Right lobe of liver (tissue), 6 donors: Measurements from ENCODE around the gene RRAS2. TPM values are rescaled to one million over a fixed set of nuclear protein-coding genes. Genes with fewer than 3 reads are reported as not detected.

ENCODE experiments used
- ATAC-seq, 4 donors: fragments of 200-7000 bp; cut with Tn5 transposase; one replicate each; pipeline ENCODE4 v1.9.1; 2020; ENCODE audit warnings: mild to moderate bottlenecking in 4 of 4, moderate library complexity in 4 of 4
- DNase-seq, 3 donors: peaks; one replicate each; pipeline ENCODE4 v3.0.0-alpha.2; 2020
- H3K27ac ChIP-seq, 3 donors: fragments of 200-600 bp; one replicate each; pipeline ENCODE4 v1.8.0; 2022
- H3K27me3 ChIP-seq, 2 donors: fragments of 200-600 bp; one replicate each; pipeline ENCODE4 v1.8.0; 2022
- H3K36me3 ChIP-seq, 4 donors: fragments of 200-600 bp; sonication (generic) in 1 of 4; one replicate each; pipeline versions ENCODE4 v1.5.1 to v1.8.0; 2017 to 2022; ENCODE audit warnings: control low read depth in 1 of 4
- H3K4me1 ChIP-seq, 4 donors: fragments of 200-600 bp; sonication (generic) in 1 of 4; one replicate each; pipeline versions ENCODE4 v1.5.1 to v1.8.0; 2017 to 2022; ENCODE audit warnings: control low read depth in 1 of 4
- H3K4me3 ChIP-seq, 3 donors: fragments of 200-600 bp; one replicate each; pipeline ENCODE4 v1.8.0; 2022
- H3K9me3 ChIP-seq, 4 donors: fragments of 200-600 bp; sonication (generic) in 1 of 4; one replicate each; pipeline versions ENCODE4 v1.5.1 to v1.8.0; 2017 to 2022; ENCODE audit warnings: control low read depth in 1 of 4
- CTCF ChIP-seq, 4 donors: fragments of 200-600 bp in 3 of 4; fragments of 450-650 bp in 1 of 4; IDR thresholded peaks; one replicate each; pipeline versions ENCODE4 v1.5.1 to v1.8.0; 2016 to 2022; ENCODE audit warnings: antibody characterized with exemption in 4 of 4, mild to moderate bottlenecking in 2 of 4
- POLR2A ChIP-seq: fragments of 450-650 bp; IDR thresholded peaks from one replicate; pipeline ENCODE4 v1.6.1; 2017; ENCODE audit warnings: antibody characterized with exemption, mild to moderate bottlenecking
- WGBS: methylation state at CpG from one replicate; pipeline ENCODE4 v1.1.6; 2018; ENCODE audit warnings: low coverage, low lambda C conversion rate; ENCODE audit not compliant: insufficient coverage; ENCODE audit errors: missing lambda C conversion rate; 5-methylcytosine and 5-hydroxymethylcytosine counted together
- intact Hi-C, 2 donors: fragments of 100-400 bp; cut with DNase I; formaldehyde crosslinking; loops; one replicate each; pipeline versions ENCODE4 v1.11.2 to v1.14.1; 2022
- total RNA-seq, 6 experiments: library from RNA; depleted of rRNA in 2 of 6; stranded (reverse); fragments of >200 nt in 2 of 6; fragmentation: NEBNext Ultra II Directional in 3 of 6; extraction: Animal tissue kit (Norgen Biotek cat#: 25700) in 3 of 6; gene quantifications; one replicate each; pipeline versions ENCODE4 v1.1.0 to v1.2.4, GENCODE V29; 2016 to 2023
- donor health status: DM: no; HTN: yes; CAD: no.
- donor health status: DM: no; HTN: no; CAD: no.
- donor health status: DM: no; HTN: no; CAD: no.
- donor health status: DM: no; HTN: yes; CAD: no.
- donor health status: DM: no; HTN: yes; CAD: no.

Gene RRAS2
- total RNA-seq, 6 experiments from 2014 or later = 21.0 to 44.8 (median 31.1) TPM

GRCh38 chr11:14329702-14330101 is 29.3 kb downstream of the RRAS2 start:
- no peak for DNase-seq
- no peaks in the 10 kb centered on the region for H3K9me3 ChIP-seq
- no peak overlapping the region for H3K27ac ChIP-seq
- no peak overlapping the region for H3K4me3 ChIP-seq
- H3K36me3 ChIP-seq = no peaks in the 10 kb centered on the region
- 83% methylated on average over 2 of the region's 2 CpGs for WGBS
- intact Hi-C loops = no loop called here
- H3K27me3 ChIP-seq = no peaks in the 10 kb centered on the region
- no peak for TF ChIP-seq POLR2A
- TF ChIP-seq CTCF (IDR thresholded peaks at IDR 0.05) = no peak
- ATAC-seq = no peak
- H3K4me1 ChIP-seq = no peaks in the 10 kb centered on the region

- H3K9me3 ChIP-seq = no peaks in the 10 kb centered on the region
- no peak overlapping the region for H3K27ac ChIP-seq
- no peaks in the 10 kb centered on the region for H3K27me3 ChIP-seq
- ATAC-seq = no peak
- no peaks in the 10 kb centered on the region for H3K4me1 ChIP-seq
- H3K4me3 ChIP-seq = no peak overlapping the region
- TF ChIP-seq CTCF (IDR thresholded peaks at IDR 0.05) (no peak), POLR2A (no peak)
- no peaks in the 10 kb centered on the region for H3K36me3 ChIP-seq
- DNase-seq = no peak
- intact Hi-C loops = no loop called here
These were observed 31.9 kb downstream of the RRAS2 start for GRCh38 chr11:14327116-14327515.

GRCh38 chr11:14323118-14323676 is 35.8 kb downstream of the RRAS2 start:
- H3K27ac ChIP-seq = no peak overlapping the region
- no peak overlapping the region for H3K4me3 ChIP-seq
- intact Hi-C loops = no loop called here
- ATAC-seq (no peak), DNase-seq (no peak)
- TF ChIP-seq POLR2A (no peak), CTCF (IDR thresholded peaks at IDR 0.05) (no peak)
- no peaks in the 10 kb centered on the region for H3K27me3 ChIP-seq
- no peaks in the 10 kb centered on the region for H3K9me3 ChIP-seq
- 94% methylated on average over 5 of the region's 6 CpGs for WGBS
- no peaks in the 10 kb centered on the region for H3K36me3 ChIP-seq
- peaks cover 0 to 5% (median 0%) of the 10 kb centered on the region in 4 donors for H3K4me1 ChIP-seq

- WGBS = 91% methylated on average over 2 of the region's 2 CpGs
- Histone ChIP-seq H3K36me3 (no peaks in the 10 kb centered on the region), H3K9me3 (no peaks in the 10 kb centered on the region), H3K4me1 (peaks cover 0 to 10% (median 0%) of the 10 kb centered on the region in 4 donors), H3K27ac (no peak overlapping the region), H3K4me3 (no peak overlapping the region), H3K27me3 (no peaks in the 10 kb centered on the region)
- no peak for DNase-seq
- TF ChIP-seq CTCF (IDR thresholded peaks at IDR 0.05) (no peak), POLR2A (no peak)
- intact Hi-C loops = no loop called here
- no peak for ATAC-seq
These were observed 36.5 kb downstream of the RRAS2 start for GRCh38 chr11:14322510-14322909.

- H3K27me3 ChIP-seq = no peaks in the 10 kb centered on the region
- H3K9me3 ChIP-seq = no peaks in the 10 kb centered on the region
- no peak for TF ChIP-seq POLR2A
- no peak for TF ChIP-seq CTCF (IDR thresholded peaks at IDR 0.05)
- WGBS = 52% methylated on average over 3 of the region's 3 CpGs
- peaks cover 0 to 10% (median 0%) of the 10 kb centered on the region in 4 donors for H3K4me1 ChIP-seq
- intact Hi-C loops = no loop called here
- no peak overlapping the region for H3K4me3 ChIP-seq
- DNase-seq (no peak), ATAC-seq (peak in 2 of 4 donors; percentile 25 to 37)
- H3K36me3 ChIP-seq = no peaks in the 10 kb centered on the region
- H3K27ac ChIP-seq = no peak overlapping the region
These were observed 39.0 kb downstream of the RRAS2 start for GRCh38 chr11:14320020-14320419.
